Fibroblast of skin of right biceps (primary cell): Measurements from ENCODE around the gene SBK1.
"Not testable (repeated sequence)": the region's sequence is repeated elsewhere in the genome, so short reads cannot be mapped to it uniquely, and the experiment has no call there.

Experiments used
- DNase-seq: peaks from one replicate; pipeline ENCODE4 v3.0.0-alpha.2; 2013

The SBK1 gene

DNA sequence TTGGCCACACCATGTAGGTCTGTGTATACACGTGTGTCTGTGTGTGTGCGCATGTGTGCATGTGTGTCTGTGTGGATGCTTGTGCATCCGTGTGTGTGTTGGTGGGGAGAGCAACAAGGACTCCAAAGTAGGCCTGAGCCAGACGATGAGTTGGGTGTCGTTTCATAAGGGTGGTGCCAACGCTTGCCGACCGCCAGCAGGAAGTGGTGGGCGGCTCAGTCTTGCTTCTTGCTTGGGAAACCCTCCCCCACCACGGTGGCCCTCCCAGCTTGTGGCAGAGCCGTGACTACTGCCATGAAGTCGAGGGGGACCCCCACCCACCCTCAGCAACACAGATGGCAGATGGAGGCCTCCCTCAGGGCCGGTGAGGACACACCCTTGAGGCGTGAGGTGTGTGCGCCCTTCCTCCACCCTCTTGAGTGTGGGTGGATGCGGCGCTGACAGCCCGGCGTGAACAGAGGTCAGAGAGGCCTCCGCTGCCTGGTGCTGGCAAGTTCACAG lies 17.5 kb downstream of the SBK1 start:
- DNase-seq = no peak

DNA sequence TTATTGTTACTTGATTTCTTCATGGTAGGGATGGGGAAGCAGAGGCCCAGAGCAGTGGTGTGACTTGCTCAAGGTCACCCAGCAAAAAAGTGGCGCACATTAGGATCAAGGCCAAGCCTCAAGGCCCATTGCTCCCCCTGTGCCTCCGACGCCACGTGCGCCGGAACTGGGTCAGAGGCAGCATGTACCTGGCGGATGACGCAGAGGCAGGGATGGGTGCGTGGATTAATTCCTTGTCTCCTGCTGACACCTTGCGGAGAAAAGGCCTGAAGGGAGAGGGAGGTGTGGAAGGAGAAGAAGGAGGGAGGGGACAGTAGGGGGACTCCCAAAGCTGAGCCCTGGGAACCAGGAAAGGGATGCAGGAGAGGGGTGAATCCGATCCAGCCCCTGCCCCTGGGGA lies 18.5 kb downstream of the SBK1 start:
- no peak for DNase-seq

DNA sequence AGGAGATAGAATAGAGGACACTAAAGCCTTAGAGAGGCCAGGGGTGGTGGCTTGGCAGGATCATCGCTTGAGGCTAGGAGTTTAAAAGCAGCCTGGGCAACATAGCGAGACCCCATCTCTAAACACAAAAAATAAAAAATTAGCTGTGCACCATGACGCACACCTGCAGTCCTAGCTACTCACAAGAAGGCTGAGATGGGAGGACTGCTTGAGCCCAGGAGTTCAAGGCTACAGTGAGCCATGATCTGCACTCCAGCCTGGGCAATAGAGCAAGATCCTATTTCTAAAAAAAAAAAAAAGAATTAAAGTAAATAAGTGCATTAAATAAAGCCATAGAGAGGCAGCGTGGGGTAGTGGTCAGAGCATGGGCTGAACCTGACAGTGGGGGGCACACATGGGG lies 19.1 kb downstream of the SBK1 start:
- no peak for DNase-seq

DNA sequence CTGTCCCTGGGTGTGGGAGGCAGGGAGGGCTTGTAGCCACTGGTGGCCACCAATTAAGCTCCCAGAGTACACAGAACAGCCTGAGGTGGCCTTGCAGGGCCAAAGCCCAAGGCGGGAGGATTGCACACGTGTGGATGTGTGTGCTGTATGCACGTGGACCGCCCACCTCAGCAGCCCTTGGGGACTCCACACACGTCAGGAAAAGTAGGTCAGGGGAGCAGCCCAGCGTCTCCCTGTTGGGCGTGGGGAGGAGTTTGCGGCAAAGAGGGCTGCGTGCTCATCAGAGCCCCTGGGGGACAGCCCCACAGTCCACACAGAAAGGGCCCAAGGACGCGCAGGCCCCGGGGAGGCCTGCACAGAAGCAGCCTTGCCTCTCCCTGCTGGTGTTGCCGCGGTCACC lies 19.6 kb downstream of the SBK1 start:
- DNase-seq = no peak

- no peak for DNase-seq
Observed at GRCh38 chr16:28312327-28312726, 20.0 kb downstream of the SBK1 start.

DNA sequence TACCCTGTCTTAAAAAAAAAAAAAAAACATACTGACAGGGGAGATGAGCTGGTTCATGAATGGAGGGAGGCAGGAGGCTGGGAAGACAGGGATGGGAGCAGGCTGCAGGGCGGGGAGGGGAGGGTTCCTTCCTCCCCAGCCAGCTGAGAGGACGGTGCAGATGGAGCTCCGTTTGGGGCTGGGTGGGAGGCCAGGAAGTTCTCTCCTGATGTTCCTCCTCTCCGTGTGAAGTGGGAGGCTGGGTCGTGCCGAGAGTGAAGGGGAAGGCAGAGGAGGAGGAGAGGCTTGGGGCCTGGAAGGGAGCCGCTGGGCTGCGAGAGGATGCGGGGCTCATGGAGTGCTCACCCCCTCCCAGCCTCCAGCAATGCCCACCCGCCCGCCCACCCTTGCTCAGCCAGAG lies 21.3 kb downstream of the SBK1 start:
- DNase-seq = no peak

DNA sequence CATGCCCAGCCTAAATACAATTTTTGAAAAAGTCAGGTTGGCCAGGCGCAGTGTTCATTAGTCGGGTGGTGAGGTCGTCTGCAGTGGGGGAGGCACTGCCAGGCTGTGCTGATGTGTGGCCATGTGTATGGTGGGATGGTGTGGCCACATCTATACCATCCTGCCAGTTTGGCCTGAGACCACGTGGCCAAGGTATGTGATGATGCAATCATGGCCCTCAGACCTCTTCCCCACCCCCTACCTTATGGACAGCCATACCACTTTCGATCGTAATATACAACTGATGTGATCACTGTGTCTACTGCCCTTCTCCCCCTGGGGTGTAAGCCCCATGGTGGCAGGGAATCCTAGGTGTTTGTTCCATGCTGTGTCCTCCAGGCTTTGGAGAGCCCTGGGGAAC lies 23.7 kb downstream of the SBK1 start:
- no peak for DNase-seq

- peak; percentile 37 for DNase-seq
Observed at GRCh38 chr16:28317040-28317880, 24.9 kb downstream of the SBK1 start.

DNA sequence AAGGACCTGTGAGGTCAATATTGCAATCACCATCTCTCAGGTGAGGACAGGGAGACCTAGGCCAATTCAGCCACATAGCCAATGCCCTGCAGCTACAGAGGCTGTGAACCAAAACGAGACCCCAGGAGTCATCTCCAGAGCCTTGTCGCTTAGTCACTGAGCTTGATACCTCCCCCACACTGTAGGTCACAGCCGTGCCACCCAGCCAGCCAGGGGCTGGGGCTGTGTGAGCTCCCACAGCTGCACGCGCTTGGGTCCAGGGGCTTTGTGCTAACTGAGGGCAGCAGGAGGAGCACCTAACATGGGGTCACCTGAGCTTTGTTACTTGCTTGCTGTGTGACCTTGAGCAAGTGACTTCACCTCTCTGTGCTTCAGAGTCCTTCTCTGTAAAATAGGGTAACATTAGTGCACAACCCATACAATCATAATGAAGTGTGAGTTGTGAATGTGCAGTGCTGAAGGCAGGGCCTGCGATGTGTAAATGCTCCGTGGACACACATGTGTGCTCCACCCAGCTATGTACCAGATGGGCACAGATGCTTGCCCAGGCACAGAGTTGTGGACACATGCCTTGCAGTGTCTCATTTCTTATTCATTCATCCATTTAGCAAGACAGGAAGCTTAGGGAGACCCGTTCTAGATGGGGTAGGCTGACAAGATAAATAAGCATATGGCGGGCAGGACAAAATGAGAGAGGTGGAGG lies 25.9 kb downstream of the SBK1 start:
- no peak for DNase-seq

DNA sequence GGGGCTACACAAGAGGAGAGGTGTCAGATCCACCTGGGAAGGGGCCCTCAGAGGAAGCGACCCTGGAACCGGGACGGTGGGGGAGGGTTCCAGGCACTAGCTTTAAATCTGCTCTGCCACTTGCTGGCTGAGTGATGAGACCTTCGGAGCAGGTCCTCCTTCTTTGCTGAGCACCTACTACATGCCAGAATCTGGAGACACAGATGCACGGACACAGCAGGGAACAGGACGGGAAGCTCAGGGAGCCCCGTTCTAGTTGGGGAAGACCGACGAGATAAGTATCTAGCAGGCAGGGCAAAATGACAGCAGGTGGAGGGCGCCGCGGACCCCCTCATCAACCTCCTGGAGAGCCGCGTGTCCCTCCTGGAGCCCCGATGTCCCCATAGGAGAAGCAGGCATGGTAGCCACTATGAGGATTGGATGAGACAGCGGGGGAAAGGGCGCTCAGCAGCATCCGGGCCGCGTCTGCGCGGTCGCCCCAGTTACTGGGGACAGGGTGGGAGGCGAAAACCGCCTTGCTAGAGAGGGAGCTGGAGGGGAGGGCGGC lies 27.2 kb downstream of the SBK1 start:
- no peak for DNase-seq

DNA sequence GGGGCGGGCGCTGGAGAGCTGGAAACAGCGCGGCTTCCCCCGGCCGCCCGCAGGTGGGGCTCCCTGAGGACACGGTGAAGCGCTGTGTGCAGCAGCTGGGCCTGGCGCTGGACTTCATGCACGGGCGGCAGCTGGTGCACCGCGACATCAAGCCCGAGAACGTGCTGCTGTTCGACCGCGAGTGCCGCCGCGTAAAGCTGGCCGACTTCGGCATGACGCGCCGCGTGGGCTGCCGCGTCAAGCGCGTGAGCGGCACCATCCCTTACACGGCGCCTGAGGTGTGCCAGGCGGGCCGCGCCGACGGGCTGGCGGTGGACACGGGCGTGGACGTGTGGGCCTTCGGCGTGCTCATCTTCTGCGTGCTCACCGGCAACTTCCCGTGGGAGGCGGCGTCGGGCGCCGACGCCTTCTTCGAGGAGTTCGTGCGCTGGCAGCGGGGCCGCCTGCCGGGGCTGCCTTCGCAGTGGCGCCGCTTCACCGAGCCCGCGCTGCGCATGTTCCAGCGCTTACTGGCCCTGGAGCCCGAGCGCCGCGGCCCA lies 27.8 kb downstream of the SBK1 start:
- DNase-seq = no peak

DNA sequence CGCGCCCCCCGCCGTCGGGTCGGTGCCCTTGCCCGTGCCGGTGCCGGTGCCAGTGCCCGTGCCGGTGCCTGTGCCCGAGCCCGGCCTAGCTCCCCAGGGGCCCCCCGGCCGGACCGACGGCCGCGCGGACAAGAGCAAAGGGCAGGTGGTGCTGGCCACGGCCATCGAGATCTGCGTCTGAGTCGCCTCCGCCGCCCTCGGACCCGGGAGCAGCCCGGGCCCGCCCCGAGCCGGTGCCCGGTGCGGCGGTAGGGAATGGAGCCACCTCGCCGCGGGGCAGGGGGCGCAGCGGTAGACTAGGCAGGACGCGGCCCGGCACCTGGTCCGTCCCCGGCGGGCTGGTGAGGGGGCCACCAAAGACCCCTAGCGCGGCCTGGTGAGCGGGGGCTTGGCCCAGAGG lies 28.4 kb downstream of the SBK1 start:
- no peak for DNase-seq

DNA sequence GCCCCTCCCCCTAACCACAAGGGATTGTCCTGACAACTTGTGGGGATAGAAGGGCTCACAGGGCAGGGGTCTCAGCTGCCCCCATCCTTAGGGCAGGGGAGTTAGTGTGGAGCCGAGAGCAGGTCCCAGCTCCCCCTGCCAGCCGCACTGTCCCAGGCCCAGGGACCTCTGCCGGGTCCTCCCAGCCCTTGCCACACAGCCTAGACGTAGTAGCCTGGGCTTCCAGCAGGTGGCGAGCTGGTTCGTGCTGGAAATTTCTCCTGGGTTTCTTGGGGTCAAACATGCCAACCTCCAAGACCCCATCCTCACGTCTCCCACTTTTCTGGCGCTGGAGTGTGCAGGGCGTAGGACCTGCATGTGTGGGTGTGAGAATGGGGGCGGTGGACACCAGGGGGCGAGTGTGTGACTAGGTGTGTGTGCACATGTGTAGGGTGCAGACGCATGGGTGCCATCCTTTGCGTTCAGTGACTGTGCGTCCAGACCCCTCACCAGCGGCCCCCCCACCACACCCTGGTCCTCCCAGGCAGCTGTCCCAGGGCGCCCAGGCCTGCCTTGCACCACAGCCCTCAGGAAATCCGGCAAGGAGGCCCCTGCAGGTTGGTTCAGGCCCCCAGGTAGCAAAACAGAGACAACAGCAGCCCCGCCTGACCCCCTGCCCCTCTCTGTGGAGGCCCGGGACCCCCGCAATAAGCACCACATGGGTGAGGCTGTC lies 29.5 kb downstream of the SBK1 start:
- no peak for DNase-seq

DNA sequence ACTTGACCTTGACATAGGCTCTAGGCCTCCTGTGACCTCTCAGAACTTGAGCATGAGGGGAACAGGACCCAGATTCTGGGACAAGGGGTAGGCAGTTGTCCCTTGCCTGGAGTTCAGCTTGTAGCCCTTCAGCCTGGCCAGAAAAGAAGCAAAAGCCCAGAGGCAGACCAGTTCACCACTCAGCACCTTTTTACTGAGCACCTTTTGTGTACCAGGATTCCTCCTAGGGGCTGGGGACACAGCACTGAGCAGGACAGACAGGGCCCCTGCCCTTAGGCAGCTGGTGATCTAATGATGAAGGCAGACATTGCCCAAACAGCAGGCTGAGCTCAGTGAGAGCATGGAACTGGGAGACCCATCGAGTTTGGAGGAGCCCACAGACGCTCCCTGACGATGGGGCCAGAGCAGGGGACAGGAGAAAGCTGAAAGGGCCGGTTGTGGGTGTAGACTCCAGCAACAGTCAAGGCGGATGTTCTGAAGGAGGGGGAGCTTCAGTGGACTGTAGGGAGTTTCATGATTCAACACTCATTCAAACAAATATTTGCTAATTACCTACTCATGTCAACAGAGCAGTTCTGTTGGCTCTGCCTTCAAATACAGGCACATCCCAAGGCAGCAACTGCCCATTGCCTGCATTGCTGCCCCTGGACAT lies 32.0 kb downstream of the SBK1 start:
- no peak for DNase-seq

- no peak for DNase-seq
Observed at GRCh38 chr16:28324887-28325279, 32.6 kb downstream of the SBK1 start.

- DNase-seq = peak; percentile 35
Observed at GRCh38 chr16:28326881-28327610, 34.7 kb downstream of the SBK1 start.

GRCh38 chr16:28330232-28330631 lies 37.9 kb downstream of the SBK1 start:
- DNase-seq = not testable (repeated sequence)

DNA sequence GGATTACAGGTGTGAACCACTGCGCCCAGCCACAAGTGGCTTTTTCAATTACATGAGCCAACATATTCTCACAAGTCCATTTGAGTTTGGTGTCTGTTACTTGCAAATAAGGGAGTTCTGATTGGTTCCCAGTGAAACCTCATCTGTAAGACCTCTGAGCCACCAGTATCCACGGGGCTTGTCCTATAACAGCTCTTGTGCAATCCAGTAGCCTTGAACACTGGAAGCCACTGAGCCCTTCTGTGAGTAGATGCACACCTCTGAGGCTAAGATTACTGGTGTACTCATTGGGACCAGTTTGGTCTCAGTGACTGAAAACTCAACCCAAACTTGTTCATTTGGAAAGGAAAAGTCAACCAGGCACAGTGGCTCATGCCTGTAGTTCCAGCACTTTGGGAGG lies 38.7 kb downstream of the SBK1 start:
- DNase-seq = not testable (repeated sequence)

GRCh38 chr16:28332632-28333031 lies 40.3 kb downstream of the SBK1 start:
- DNase-seq = not testable (repeated sequence)

GRCh38 chr16:28335678-28336077 lies 43.4 kb downstream of the SBK1 start:
- DNase-seq = not testable (repeated sequence)

- not testable (repeated sequence) for DNase-seq
Observed at GRCh38 chr16:28336940-28337710, 44.8 kb downstream of the SBK1 start.
